Loucy (cell line): ENCODE results near the gene ALG3.

Experiments
- EZH2phosphoT487 ChIP-seq: fragments of 200-600 bp; IDR thresholded peaks from 2 replicates; pipeline ENCODE4 v1.6.1; 2018; ENCODE audit warnings: antibody characterized with exemption, mild to moderate bottlenecking, moderate library complexity, borderline replicate concordance
- TF ChIP-seq, protein P1 (sequence below): fragments of 200-600 bp; sonication (generic); conservative IDR thresholded peaks from 2 replicates; pipeline ENCODE4 v1.5.1; 2014; ENCODE audit warnings: mild to moderate bottlenecking, antibody characterized with exemption, low read length

DNA sequence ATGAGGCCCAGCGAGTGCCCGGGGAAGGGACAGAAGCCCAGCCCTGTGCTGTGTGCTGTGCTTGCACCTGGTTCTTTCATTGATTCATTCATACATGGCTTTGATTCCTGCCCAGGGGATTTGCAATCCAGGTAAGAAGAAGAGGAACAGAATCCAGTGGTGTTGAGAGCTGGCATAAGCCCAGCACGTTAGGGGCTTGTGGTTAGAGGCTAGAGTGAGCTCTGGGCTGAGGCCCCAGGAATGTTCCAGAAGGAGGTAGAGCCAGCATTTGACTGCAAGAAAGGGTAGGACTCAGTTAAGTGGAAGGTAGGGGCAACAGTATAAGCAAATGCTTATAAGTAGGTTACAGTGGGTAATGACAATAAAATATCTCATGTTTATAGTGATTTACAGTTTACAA lies 17.1 kb downstream of the ALG3 start:
- TF ChIP-seq, protein P1, sequence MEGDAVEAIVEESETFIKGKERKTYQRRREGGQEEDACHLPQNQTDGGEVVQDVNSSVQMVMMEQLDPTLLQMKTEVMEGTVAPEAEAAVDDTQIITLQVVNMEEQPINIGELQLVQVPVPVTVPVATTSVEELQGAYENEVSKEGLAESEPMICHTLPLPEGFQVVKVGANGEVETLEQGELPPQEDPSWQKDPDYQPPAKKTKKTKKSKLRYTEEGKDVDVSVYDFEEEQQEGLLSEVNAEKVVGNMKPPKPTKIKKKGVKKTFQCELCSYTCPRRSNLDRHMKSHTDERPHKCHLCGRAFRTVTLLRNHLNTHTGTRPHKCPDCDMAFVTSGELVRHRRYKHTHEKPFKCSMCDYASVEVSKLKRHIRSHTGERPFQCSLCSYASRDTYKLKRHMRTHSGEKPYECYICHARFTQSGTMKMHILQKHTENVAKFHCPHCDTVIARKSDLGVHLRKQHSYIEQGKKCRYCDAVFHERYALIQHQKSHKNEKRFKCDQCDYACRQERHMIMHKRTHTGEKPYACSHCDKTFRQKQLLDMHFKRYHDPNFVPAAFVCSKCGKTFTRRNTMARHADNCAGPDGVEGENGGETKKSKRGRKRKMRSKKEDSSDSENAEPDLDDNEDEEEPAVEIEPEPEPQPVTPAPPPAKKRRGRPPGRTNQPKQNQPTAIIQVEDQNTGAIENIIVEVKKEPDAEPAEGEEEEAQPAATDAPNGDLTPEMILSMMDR = no peak
- TF ChIP-seq EZH2phosphoT487 = no peak
